GM19467 (cell line): Measurements from ENCODE around the gene MMP14.
A peak's percentile ranks its signal among the peaks of the same experiment; 100 is the strongest.
"Not testable (repeated sequence)": the region's sequence is repeated elsewhere in the genome, so short reads cannot be mapped to it uniquely, and the experiment has no call there.

Experiments used
- ATAC-seq: cut with Tn5 transposase; IDR thresholded peaks from one replicate; pipeline ENCODE4 v1.9.1; 2021; ENCODE audit warnings: mild to moderate bottlenecking, moderate library complexity; ENCODE audit not compliant: unreplicated experiment

The MMP14 gene

GRCh38 chr14:22841311-22841710 is 4.9 kb downstream of the MMP14 start:
- ATAC-seq = no peak

- no peak for ATAC-seq
Observed at GRCh38 chr14:22841769-22842168, 5.4 kb downstream of the MMP14 start.

GRCh38 chr14:22842211-22843122 is 6.1 kb downstream of the MMP14 start:
- no peak for ATAC-seq

- ATAC-seq = no peak
Observed at GRCh38 chr14:22843123-22843925, 6.9 kb downstream of the MMP14 start.

GRCh38 chr14:22844221-22845102 is 8.1 kb downstream of the MMP14 start:
- no peak for ATAC-seq

GRCh38 chr14:22845103-22845394 is 8.7 kb downstream of the MMP14 start:
- no peak for ATAC-seq

- no peak for ATAC-seq
Observed at GRCh38 chr14:22845821-22846625, 9.6 kb downstream of the MMP14 start.

GRCh38 chr14:22846811-22847307 is 10.5 kb downstream of the MMP14 start:
- no peak for ATAC-seq

GRCh38 chr14:22847661-22848341 is 11.4 kb downstream of the MMP14 start:
- ATAC-seq = no peak

GRCh38 chr14:22848351-22849164 is 12.2 kb downstream of the MMP14 start:
- no peak for ATAC-seq

- ATAC-seq = no peak
Observed at GRCh38 chr14:22849212-22849819, 12.9 kb downstream of the MMP14 start.

- no peak for ATAC-seq
Observed at GRCh38 chr14:22850944-22851764, 14.8 kb downstream of the MMP14 start.

GRCh38 chr14:22852178-22852577 is 15.8 kb downstream of the MMP14 start:
- not testable (repeated sequence) for ATAC-seq

GRCh38 chr14:22852599-22852939 is 16.2 kb downstream of the MMP14 start:
- no peak for ATAC-seq

- ATAC-seq = peak; percentile 50
Observed at GRCh38 chr14:22852940-22853767, 16.8 kb downstream of the MMP14 start.

GRCh38 chr14:22854296-22854695 is 17.9 kb downstream of the MMP14 start:
- not testable (repeated sequence) for ATAC-seq
